Thyroid gland (tissue), 4 donors: ENCODE measurements around the gene TTYH1. TPM values are rescaled to one million over a fixed set of nuclear protein-coding genes. Genes with fewer than 3 reads are reported as not detected.

Source experiments
- DNase-seq, 2 donors: peaks; one replicate each; pipeline ENCODE4 v3.0.0-alpha.2; 2019
- H3K27ac ChIP-seq, 3 donors: fragments of 200-600 bp; sonication (generic); 1 replicate in 2 of 3; 2 replicates in 1 of 3; pipeline ENCODE4 v1.5.1; 2016 to 2019; ENCODE audit warnings: mild to moderate bottlenecking in 1 of 3, moderate library complexity in 1 of 3
- H3K27me3 ChIP-seq: fragments of 200-600 bp; sonication (generic); one replicate; pipeline ENCODE4 v1.5.1; 2019
- H3K36me3 ChIP-seq, 2 donors: fragments of 200-600 bp; sonication (generic); one replicate each; pipeline ENCODE4 v1.5.1; 2016 to 2019
- H3K4me1 ChIP-seq, 2 donors: fragments of 200-600 bp; sonication (generic); one replicate each; pipeline ENCODE4 v1.5.1; 2017 to 2019
- H3K4me3 ChIP-seq, 3 donors: fragments of 200-600 bp; sonication (generic); replicated peaks in 1 of 3; 1 replicate in 2 of 3; 2 replicates in 1 of 3; pipeline ENCODE4 v1.5.1; 2016; ENCODE audit warnings: mild to moderate bottlenecking in 1 of 3
- H3K9me3 ChIP-seq: fragments of 200-600 bp; sonication (generic); one replicate; pipeline ENCODE4 v1.5.1; 2017
- POLR2A ChIP-seq, 2 donors: fragments of 450-650 bp; IDR thresholded peaks; one replicate each; pipeline ENCODE4 v1.6.1; 2017; ENCODE audit warnings: antibody characterized with exemption in 2 of 2, mild to moderate bottlenecking in 2 of 2, moderate library complexity in 1 of 2
- WGBS, 2 donors: methylation state at CpG; one replicate each; pipeline ENCODE4 v1.1.5; 2017; 5-methylcytosine and 5-hydroxymethylcytosine counted together
- intact Hi-C: fragments of 100-400 bp; cut with DNase I; formaldehyde crosslinking; loops from one replicate; pipeline ENCODE4 v1.15.1; 2023
- total RNA-seq, 4 donors: library from RNA; depleted of rRNA; stranded (reverse); fragments of >200 nt; gene quantifications; one replicate each; pipeline ENCODE4 v1.2.3, GENCODE V29; 2016
- TF ChIP-seq, protein P1 (sequence below), 6 experiments: fragments of 200-600 bp in 3 of 6; fragments of 450-650 bp in 3 of 6; sonication (generic) in 3 of 6; IDR thresholded peaks; one replicate each; pipeline ENCODE4 v1.5.1; 2016 to 2019; ENCODE audit warnings: antibody characterized with exemption in 6 of 6, mild to moderate bottlenecking in 2 of 6, inconsistent platforms in 1 of 6, moderate library complexity in 1 of 6

Gene TTYH1
- total RNA-seq, 4 donors from 2014 or later, result 0.45 to 0.94 TPM; not detected in 2

DNA sequence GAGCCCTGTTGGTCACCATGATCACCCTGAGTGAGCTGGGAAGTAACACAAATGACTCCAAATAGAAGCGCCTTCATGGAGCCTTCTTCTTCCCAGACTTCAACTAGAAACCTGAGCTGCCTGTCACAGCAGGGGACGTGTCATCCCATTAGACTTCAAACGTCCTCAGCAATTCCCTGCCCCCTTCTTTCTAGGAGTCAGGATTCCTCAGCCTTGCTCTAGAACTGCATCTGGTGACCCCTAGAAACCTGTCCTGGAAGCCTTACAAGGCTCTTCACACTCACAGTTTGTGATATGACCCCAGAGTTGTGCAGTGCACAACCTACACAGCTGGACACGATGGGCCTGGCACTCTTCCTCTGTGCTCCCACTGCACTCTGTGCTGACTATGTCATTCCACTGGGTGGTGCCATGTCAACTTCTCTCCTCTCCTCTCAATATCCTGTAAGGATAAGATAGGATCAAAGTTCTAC, 23.6 kb upstream of the TTYH1 start:
- Histone ChIP-seq H3K4me3 (no peak overlapping the region), H3K36me3 (no peaks in the 10 kb centered on the region), H3K9me3 (no peaks in the 10 kb centered on the region), H3K4me1 (no peaks in the 10 kb centered on the region), H3K27me3 (no peaks in the 10 kb centered on the region), H3K27ac (no peak overlapping the region)
- 36 to 40% methylated on average over 4 of the region's 4 CpGs for WGBS, 2 donors
- TF ChIP-seq, protein P1, sequence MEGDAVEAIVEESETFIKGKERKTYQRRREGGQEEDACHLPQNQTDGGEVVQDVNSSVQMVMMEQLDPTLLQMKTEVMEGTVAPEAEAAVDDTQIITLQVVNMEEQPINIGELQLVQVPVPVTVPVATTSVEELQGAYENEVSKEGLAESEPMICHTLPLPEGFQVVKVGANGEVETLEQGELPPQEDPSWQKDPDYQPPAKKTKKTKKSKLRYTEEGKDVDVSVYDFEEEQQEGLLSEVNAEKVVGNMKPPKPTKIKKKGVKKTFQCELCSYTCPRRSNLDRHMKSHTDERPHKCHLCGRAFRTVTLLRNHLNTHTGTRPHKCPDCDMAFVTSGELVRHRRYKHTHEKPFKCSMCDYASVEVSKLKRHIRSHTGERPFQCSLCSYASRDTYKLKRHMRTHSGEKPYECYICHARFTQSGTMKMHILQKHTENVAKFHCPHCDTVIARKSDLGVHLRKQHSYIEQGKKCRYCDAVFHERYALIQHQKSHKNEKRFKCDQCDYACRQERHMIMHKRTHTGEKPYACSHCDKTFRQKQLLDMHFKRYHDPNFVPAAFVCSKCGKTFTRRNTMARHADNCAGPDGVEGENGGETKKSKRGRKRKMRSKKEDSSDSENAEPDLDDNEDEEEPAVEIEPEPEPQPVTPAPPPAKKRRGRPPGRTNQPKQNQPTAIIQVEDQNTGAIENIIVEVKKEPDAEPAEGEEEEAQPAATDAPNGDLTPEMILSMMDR (IDR thresholded peaks at IDR 0.05), result no peak
- no peak for TF ChIP-seq POLR2A (IDR thresholded peaks at IDR 0.05)
- DNase-seq, result no peak
- intact Hi-C loops, result no loop called here

DNA sequence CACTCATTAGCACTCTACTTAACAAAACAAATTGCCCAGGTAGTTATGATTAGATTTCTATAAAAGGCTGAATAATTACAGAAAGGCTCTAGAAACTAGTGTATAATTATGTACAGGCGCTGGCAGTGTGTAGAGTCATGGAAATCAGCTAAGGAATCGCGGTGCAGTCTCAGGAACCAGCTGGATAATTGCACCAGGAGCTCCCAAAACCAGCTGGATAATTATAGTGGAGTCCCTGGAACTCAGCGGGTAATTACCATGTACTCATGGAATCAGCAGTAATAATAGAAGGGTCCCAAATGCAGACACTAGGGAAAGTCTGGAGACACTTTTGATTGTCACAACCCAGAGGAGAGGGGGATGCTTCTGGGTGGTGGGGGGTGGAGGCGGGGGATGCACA, 23.2 kb upstream of the TTYH1 start:
- 71 to 77% methylated on average over 4 to 5 of the region's 5 CpGs for WGBS, 2 donors
- no peak for DNase-seq
- H3K9me3 ChIP-seq, result no peaks in the 10 kb centered on the region
- no peaks in the 10 kb centered on the region for H3K27me3 ChIP-seq
- H3K27ac ChIP-seq, result no peak overlapping the region
- TF ChIP-seq, protein P1 (IDR thresholded peaks at IDR 0.05), result no peak
- TF ChIP-seq POLR2A (IDR thresholded peaks at IDR 0.05), result no peak
- no peak overlapping the region for H3K4me3 ChIP-seq
- H3K4me1 ChIP-seq, result no peaks in the 10 kb centered on the region
- H3K36me3 ChIP-seq, result no peaks in the 10 kb centered on the region
- intact Hi-C loops, result no loop called here

DNA sequence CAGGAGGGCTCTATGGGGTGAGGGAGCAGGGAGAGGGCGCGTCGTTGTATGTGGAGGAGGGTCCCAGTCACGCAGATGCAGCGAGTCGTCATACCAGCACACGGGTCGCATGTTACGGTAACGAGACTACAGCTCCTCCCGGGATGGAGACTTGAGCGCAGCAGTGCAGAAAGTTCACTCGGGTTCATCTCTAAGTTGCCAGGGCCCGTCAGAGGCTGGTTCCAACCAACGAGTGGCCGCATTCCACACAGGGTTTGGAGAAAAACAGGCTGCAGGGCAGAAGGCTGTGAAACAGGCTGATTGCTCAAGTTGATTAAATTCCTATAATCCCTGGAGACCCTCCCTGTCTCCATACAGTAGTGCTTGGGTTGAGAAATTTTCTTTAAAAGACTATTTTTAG, 21.9 kb upstream of the TTYH1 start:
- DNase-seq, result peak in 1 of 2 donors; percentile 15
- Histone ChIP-seq H3K9me3 (no peaks in the 10 kb centered on the region), H3K27me3 (no peaks in the 10 kb centered on the region), H3K27ac (no peak overlapping the region), H3K4me1 (no peaks in the 10 kb centered on the region), H3K36me3 (no peaks in the 10 kb centered on the region), H3K4me3 (no peak overlapping the region)
- intact Hi-C loops, result no loop called here
- TF ChIP-seq, protein P1 (IDR thresholded peaks at IDR 0.05), result no peak
- TF ChIP-seq POLR2A (IDR thresholded peaks at IDR 0.05), result no peak
- 67 to 80% methylated on average over 16 of the region's 16 CpGs for WGBS, 2 donors

DNA sequence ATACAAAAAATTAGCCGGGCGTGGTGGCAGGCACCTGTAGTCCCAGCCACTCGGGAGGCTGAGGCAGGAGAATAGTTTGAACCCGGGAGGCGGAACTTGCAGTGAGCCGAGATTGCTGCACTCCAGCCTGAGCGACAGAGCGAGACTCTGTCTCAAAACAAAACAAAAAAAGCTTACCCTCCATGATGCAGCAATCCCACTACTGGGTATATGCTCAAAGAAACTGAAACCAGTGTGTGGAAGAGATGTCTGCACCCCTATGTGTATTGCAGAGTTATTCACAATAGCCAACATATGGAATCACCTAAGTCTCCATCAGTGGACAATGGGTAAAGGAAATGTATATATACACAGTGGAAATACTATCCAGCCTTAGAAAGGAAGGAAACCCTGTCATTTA, 19.6 kb upstream of the TTYH1 start:
- TF ChIP-seq, protein P1 (IDR thresholded peaks at IDR 0.05), result no peak
- TF ChIP-seq POLR2A (IDR thresholded peaks at IDR 0.05), result no peak
- intact Hi-C loops, result no loop called here
- H3K27ac ChIP-seq, result no peak overlapping the region
- no peaks in the 10 kb centered on the region for H3K27me3 ChIP-seq
- H3K9me3 ChIP-seq, result no peaks in the 10 kb centered on the region
- DNase-seq, result no peak
- no peak overlapping the region for H3K4me3 ChIP-seq
- no peaks in the 10 kb centered on the region for H3K36me3 ChIP-seq
- 67 to 74% methylated on average over 8 of the region's 8 CpGs for WGBS, 2 donors
- H3K4me1 ChIP-seq, result no peaks in the 10 kb centered on the region

DNA sequence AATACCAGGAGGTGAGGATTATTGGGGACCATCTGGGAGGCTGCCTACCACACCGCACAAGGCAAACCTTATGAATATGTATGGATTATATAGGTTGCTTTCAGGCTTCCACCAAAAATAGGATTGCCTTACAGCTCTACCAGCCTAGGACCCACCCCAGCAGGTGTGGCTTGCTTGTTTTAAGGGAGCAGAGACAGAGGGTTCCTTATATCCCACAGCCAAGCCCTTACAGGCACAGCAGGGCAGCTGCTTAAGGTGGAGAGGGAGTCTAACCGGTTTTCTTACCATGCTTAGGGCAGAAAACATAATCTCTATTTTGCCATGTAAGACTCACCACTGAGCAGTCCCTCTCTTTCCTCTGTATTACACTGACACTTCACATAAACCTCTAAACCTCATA, 16.1 kb upstream of the TTYH1 start:
- intact Hi-C loops, result no loop called here
- WGBS, 2 donors, result 50 to 73% methylated on average over 2 of the region's 2 CpGs
- no peak overlapping the region for H3K4me3 ChIP-seq
- H3K4me1 ChIP-seq, result no peaks in the 10 kb centered on the region
- H3K36me3 ChIP-seq, result no peaks in the 10 kb centered on the region
- H3K27me3 ChIP-seq, result no peaks in the 10 kb centered on the region
- no peak overlapping the region for H3K27ac ChIP-seq
- H3K9me3 ChIP-seq, result no peaks in the 10 kb centered on the region
- no peak for DNase-seq
- no peak for TF ChIP-seq POLR2A (IDR thresholded peaks at IDR 0.05)

DNA sequence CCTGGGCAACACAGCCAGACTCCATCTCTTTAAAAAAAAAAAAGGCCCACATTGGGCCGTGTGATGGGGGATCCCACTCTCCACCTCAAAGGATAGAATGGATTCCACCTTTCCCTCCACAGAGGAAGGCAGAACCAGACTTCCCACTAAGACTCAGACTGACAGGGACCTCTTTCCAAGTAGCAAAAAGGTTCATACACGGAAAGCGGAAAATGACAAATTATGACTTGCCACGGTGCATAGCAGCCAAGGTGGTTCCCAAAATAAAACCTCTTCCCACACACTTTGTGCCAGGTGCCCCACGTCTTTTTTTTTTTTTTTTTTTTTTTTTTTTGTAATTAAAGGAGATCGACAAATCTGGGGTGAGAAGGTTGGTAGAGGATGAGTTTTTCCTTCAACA, 14.4 kb upstream of the TTYH1 start:
- DNase-seq, result no peak
- no peaks in the 10 kb centered on the region for H3K4me1 ChIP-seq
- H3K27me3 ChIP-seq, result no peaks in the 10 kb centered on the region
- TF ChIP-seq, protein P1 (IDR thresholded peaks at IDR 0.05), result no peak
- TF ChIP-seq POLR2A (IDR thresholded peaks at IDR 0.05), result no peak
- no peak overlapping the region for H3K4me3 ChIP-seq
- H3K36me3 ChIP-seq, result no peaks in the 10 kb centered on the region
- 85 to 89% methylated on average over 6 of the region's 6 CpGs for WGBS, 2 donors
- intact Hi-C loops, result no loop called here
- no peak overlapping the region for H3K27ac ChIP-seq
- no peaks in the 10 kb centered on the region for H3K9me3 ChIP-seq
